ENCODE results near the gene CDCP1.

The CDCP1 gene

GRCh38 chr3:45105855-45106671 is 40.1 kb downstream of the CDCP1 start:
- no peak overlapping the region for H3K27ac ChIP-seq
- DNase-seq (ENCODE audit: low read depth, low spot score) = no peak
- no peak for TF ChIP-seq POLR2AphosphoS5 (IDR thresholded peaks at IDR 0.05; ENCODE audit: borderline replicate concordance, low read depth, low read length)
- TF ChIP-seq FOXP2 (optimal IDR thresholded peaks at IDR 0.05; ENCODE audit: control extremely low read depth, extremely low read length, insufficient read depth) = no peak
- TF ChIP-seq EZH2 (IDR thresholded peaks at IDR 0.05) = no peak
- no peaks in the 10 kb centered on the region for H3K9me3 ChIP-seq (ENCODE audit: low read depth, low read length)
- no peaks in the 10 kb centered on the region for H3K36me3 ChIP-seq (ENCODE audit: insufficient read depth, low read length)
- no peak overlapping the region for H3K9ac ChIP-seq (ENCODE audit: insufficient read length)
- no peak overlapping the region for H3K4me3 ChIP-seq

GRCh38 chr3:45104715-45105711 is 41.2 kb downstream of the CDCP1 start:
- no peaks in the 10 kb centered on the region for H3K9me3 ChIP-seq (ENCODE audit: low read depth, low read length)
- H3K4me3 ChIP-seq = no peak overlapping the region
- H3K9ac ChIP-seq (ENCODE audit: insufficient read length) = no peak overlapping the region
- no peak overlapping the region for H3K27ac ChIP-seq
- DNase-seq (ENCODE audit: low read depth, low spot score) = no peak
- no peaks in the 10 kb centered on the region for H3K36me3 ChIP-seq (ENCODE audit: insufficient read depth, low read length)
- TF ChIP-seq EZH2 (IDR thresholded peaks at IDR 0.05) (no peak), POLR2AphosphoS5 (IDR thresholded peaks at IDR 0.05; ENCODE audit: borderline replicate concordance, low read depth, low read length) (no peak), FOXP2 (optimal IDR thresholded peaks at IDR 0.05; ENCODE audit: control extremely low read depth, extremely low read length, insufficient read depth) (no peak)

DNA sequence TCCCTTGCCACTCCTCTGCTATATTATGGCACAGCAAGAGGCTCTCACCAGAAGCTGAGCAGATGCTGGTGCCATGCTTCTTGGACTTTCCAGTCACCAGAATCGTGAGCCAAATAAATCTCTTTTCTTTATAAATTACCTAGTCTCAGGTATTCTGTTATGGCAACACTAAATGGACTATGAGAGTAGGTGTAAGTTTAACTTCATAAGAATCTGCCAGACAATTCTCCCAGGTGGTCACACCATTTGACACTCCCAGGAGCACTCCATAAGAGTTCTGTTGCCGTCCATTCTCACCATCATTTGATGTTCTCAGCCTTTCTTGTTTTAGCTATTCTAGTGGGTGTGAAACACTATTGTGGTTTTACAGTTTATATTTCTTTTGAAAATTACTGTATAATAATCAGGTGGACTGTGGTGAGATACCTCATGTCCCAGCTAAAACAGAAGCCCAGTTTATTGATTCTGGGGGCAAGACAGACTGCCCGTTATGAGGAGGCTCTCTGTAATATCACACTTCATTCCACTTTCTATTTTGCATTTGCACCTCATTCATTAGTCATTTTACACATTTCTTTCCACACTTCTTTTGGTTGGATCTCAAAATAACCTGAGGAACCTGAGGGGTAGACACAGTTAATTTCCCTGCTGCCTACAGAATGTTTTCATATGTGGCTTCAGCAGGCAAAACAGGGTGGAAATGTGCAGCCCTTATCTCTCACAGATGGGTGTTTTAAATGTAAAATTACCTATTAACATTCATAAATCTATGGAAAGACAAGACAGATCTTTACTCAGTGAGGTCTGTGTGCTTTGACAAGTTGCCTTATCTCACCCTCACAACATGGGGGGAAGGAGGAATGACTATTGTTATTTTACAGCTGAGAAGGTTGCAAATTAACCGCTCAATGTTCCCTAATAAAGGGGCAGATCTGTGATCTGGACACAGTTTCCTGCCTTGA is 42.1 kb downstream of the CDCP1 start:
- TF ChIP-seq EZH2 (IDR thresholded peaks at IDR 0.05) = no peak
- no peak for TF ChIP-seq FOXP2 (optimal IDR thresholded peaks at IDR 0.05; ENCODE audit: control extremely low read depth, extremely low read length, insufficient read depth)
- TF ChIP-seq POLR2AphosphoS5 (IDR thresholded peaks at IDR 0.05; ENCODE audit: borderline replicate concordance, low read depth, low read length) = no peak
- Histone ChIP-seq H3K36me3 (ENCODE audit: insufficient read depth, low read length) (no peaks in the 10 kb centered on the region), H3K27ac (no peak overlapping the region), H3K9ac (ENCODE audit: insufficient read length) (no peak overlapping the region), H3K4me3 (no peak overlapping the region), H3K9me3 (ENCODE audit: low read depth, low read length) (no peaks in the 10 kb centered on the region)
- DNase-seq (ENCODE audit: low read depth, low spot score) = no peak

DNA sequence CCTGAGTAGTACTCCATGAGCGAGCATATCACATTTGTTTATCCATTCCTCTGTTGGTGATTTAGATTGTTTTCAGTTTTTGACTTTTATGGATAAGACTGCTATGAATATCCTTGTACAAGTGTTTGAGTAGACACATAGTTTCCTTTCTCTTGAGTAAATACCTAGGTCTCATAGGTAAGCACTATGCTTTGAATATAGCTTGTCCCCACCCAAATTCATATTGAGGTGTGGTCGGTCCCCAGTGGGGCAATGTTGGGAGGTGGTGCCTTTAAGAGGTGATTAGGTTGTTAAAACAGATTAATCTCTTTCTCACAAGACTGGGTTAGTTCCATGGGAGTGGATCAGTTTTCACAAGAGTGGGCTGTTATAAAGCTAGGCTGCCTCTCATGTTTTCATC is 42.8 kb downstream of the CDCP1 start:
- TF ChIP-seq POLR2AphosphoS5 (IDR thresholded peaks at IDR 0.05; ENCODE audit: borderline replicate concordance, low read depth, low read length) (no peak), FOXP2 (optimal IDR thresholded peaks at IDR 0.05; ENCODE audit: control extremely low read depth, extremely low read length, insufficient read depth) (no peak), EZH2 (IDR thresholded peaks at IDR 0.05) (no peak)
- Histone ChIP-seq H3K27ac (no peak overlapping the region), H3K4me3 (no peak overlapping the region), H3K36me3 (ENCODE audit: insufficient read depth, low read length) (no peaks in the 10 kb centered on the region), H3K9ac (ENCODE audit: insufficient read length) (no peak overlapping the region), H3K9me3 (ENCODE audit: low read depth, low read length) (no peaks in the 10 kb centered on the region)
- DNase-seq (ENCODE audit: low read depth, low spot score) = no peak

GRCh38 chr3:45100981-45101407 is 45.2 kb downstream of the CDCP1 start:
- Histone ChIP-seq H3K4me3 (peak overlapping the region; percentile 30; the same call in 1 of the 2 replicates), H3K27ac (peak overlapping the region; percentile 84), H3K9me3 (ENCODE audit: low read depth, low read length) (no peaks in the 10 kb centered on the region), H3K9ac (ENCODE audit: insufficient read length) (no peak overlapping the region), H3K36me3 (ENCODE audit: insufficient read depth, low read length) (no peaks in the 10 kb centered on the region)
- TF ChIP-seq POLR2AphosphoS5 (IDR thresholded peaks at IDR 0.05; ENCODE audit: borderline replicate concordance, low read depth, low read length) (no peak), FOXP2 (optimal IDR thresholded peaks at IDR 0.05; ENCODE audit: control extremely low read depth, extremely low read length, insufficient read depth) (no peak), EZH2 (IDR thresholded peaks at IDR 0.05) (no peak)
- peak; percentile 62 for DNase-seq (ENCODE audit: low read depth, low spot score)

DNA sequence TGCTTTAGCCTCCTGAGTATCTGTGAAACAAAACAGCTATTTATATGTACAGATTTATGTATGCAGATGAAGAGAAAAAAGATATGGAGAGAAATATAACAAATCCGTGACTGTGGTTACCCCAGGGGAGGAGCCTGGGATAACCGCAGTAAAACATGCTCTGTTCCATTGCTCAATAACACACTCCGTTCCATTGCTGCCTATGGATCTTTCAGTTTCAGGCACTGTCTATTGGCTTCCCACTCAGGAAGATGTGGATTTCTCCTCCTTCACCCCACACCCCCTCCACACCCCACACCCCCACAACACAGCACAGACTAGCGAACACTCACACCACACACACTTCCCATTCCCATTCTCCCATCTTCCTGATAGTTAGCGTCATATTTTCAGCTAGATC is 47.9 kb downstream of the CDCP1 start:
- TF ChIP-seq EZH2 (IDR thresholded peaks at IDR 0.05) (no peak), POLR2AphosphoS5 (IDR thresholded peaks at IDR 0.05; ENCODE audit: borderline replicate concordance, low read depth, low read length) (no peak), FOXP2 (optimal IDR thresholded peaks at IDR 0.05; ENCODE audit: control extremely low read depth, extremely low read length, insufficient read depth) (no peak)
- DNase-seq (ENCODE audit: low read depth, low spot score) = no peak
- no peak overlapping the region for H3K9ac ChIP-seq (ENCODE audit: insufficient read length)
- H3K9me3 ChIP-seq (ENCODE audit: low read depth, low read length) = no peaks in the 10 kb centered on the region
- no peak overlapping the region for H3K4me3 ChIP-seq
- H3K27ac ChIP-seq = no peak overlapping the region
- no peaks in the 10 kb centered on the region for H3K36me3 ChIP-seq (ENCODE audit: insufficient read depth, low read length)

- H3K9ac ChIP-seq (ENCODE audit: insufficient read length) = no peak overlapping the region
- no peaks in the 10 kb centered on the region for H3K9me3 ChIP-seq (ENCODE audit: low read depth, low read length)
- H3K27ac ChIP-seq = no peak overlapping the region
- no peaks in the 10 kb centered on the region for H3K36me3 ChIP-seq (ENCODE audit: insufficient read depth, low read length)
- no peak for TF ChIP-seq POLR2AphosphoS5 (IDR thresholded peaks at IDR 0.05; ENCODE audit: borderline replicate concordance, low read depth, low read length)
- TF ChIP-seq FOXP2 (optimal IDR thresholded peaks at IDR 0.05; ENCODE audit: control extremely low read depth, extremely low read length, insufficient read depth) = no peak
- no peak for TF ChIP-seq EZH2 (IDR thresholded peaks at IDR 0.05)
- DNase-seq (ENCODE audit: low read depth, low spot score) = no peak
- no peak overlapping the region for H3K4me3 ChIP-seq
Observed at GRCh38 chr3:45097296-45097883, 48.8 kb downstream of the CDCP1 start.
